A549 (cell line): ENCODE results near the gene ITGA8.

Experiments
- CTCF ChIP-seq: fragments of >200 bp; sonication (Bioruptor Twin); formaldehyde crosslinking; IDR thresholded peaks from 3 replicates; pipeline ENCODE4 v1.5.1; 2016
- FOSL2 ChIP-seq, 2 experiments: fragments of 450-650 bp in 1 of 2; fragments of >200 bp in 1 of 2; sonication (Bioruptor Twin) in 1 of 2; formaldehyde crosslinking; IDR thresholded peaks; 2 replicates each; pipeline versions ENCODE4 v1.5.0 to v1.6.1; 2016 to 2020; ENCODE audit warnings: mild to moderate bottlenecking in 1 of 2, moderate library complexity in 1 of 2
- JUN ChIP-seq, 2 experiments: fragments of >200 bp; sonication (Bioruptor Twin); formaldehyde crosslinking; IDR thresholded peaks; 2 replicates in 1 of 2; 3 replicates in 1 of 2; pipeline ENCODE4 v1.6.1; 2016 to 2017
- JUNB ChIP-seq: fragments of >200 bp; sonication (Bioruptor Twin); formaldehyde crosslinking; IDR thresholded peaks from 2 replicates; pipeline ENCODE4 v1.6.1; 2016
- POLR2A ChIP-seq: IDR thresholded peaks from 2 replicates; pipeline ENCODE4 v1.6.1; 2012; ENCODE audit warnings: mild to moderate bottlenecking, low read length
- RFX5 ChIP-seq: fragments of 450-650 bp; IDR thresholded peaks from 2 replicates; pipeline ENCODE4 v1.7.1; 2014; ENCODE audit warnings: antibody characterized with exemption, mild to moderate bottlenecking, moderate library complexity

GRCh38 chr10:15478429-15478828 is 241.3 kb downstream of the ITGA8 start:
- TF ChIP-seq FOSL2 (IDR thresholded peaks at IDR 0.05) (no peak), FOSL2 (CRISPR knock-in tag; IDR thresholded peaks at IDR 0.05) (no peak), RFX5 (no peak), CTCF (no peak), JUNB (no peak), POLR2A (no peak), JUN (IDR thresholded peaks at IDR 0.05) (no peak)
